Neural progenitor cell (in vitro differentiated cells): Measurements from ENCODE around the gene VEGFA. TPM values are rescaled to one million over a fixed set of nuclear protein-coding genes. Genes with fewer than 3 reads are reported as not detected.

Experiments used
- DNase-seq: peaks from one replicate; pipeline ENCODE4 v3.0.0-alpha.2; 2016; ENCODE audit warnings: low spot score
- H2AFZ ChIP-seq: fragments of 200-600 bp; sonication (generic); replicated peaks from 2 replicates; pipeline ENCODE4 v1.6.1; 2016; ENCODE audit warnings: antibody characterized with exemption
- H3F3A ChIP-seq: fragments of 200-600 bp; sonication (generic); 2 replicates; pipeline ENCODE4 v1.6.1; 2016; ENCODE audit warnings: antibody characterized with exemption, low read depth
- H3K27ac ChIP-seq: fragments of 200-600 bp; sonication (generic); 2 replicates; pipeline ENCODE4 v1.5.1; 2016; ENCODE audit warnings: mild to moderate bottlenecking
- H3K27me3 ChIP-seq: fragments of 200-600 bp; sonication (generic); 2 replicates; pipeline ENCODE4 v1.6.1; 2016; ENCODE audit warnings: mild to moderate bottlenecking, moderate library complexity
- H3K36me3 ChIP-seq: fragments of 200-600 bp; sonication (generic); 2 replicates; pipeline ENCODE4 v1.5.1; 2016
- H3K4me1 ChIP-seq: fragments of 200-600 bp; sonication (generic); 2 replicates; pipeline ENCODE4 v1.6.1; 2016; ENCODE audit warnings: mixed run types
- H3K4me2 ChIP-seq: fragments of 200-600 bp; sonication (generic); 2 replicates; pipeline ENCODE4 v1.6.1; 2016
- H3K4me3 ChIP-seq: fragments of 200-600 bp; sonication (generic); 2 replicates; pipeline ENCODE4 v1.5.1; 2016
- H3K79me2 ChIP-seq: fragments of 200-600 bp; sonication (generic); 2 replicates; pipeline ENCODE4 v1.6.1; 2016; ENCODE audit warnings: low read depth
- H3K9ac ChIP-seq: fragments of 200-600 bp; sonication (generic); 2 replicates; pipeline ENCODE4 v1.6.1; 2016
- H3K9me3 ChIP-seq: fragments of 200-600 bp; sonication (generic); 2 replicates; pipeline ENCODE4 v1.5.1; 2016; ENCODE audit warnings: low read depth
- H4K20me1 ChIP-seq: fragments of 200-600 bp; sonication (generic); 2 replicates; pipeline ENCODE4 v1.6.1; 2016; ENCODE audit warnings: low read depth
- H3K27ac Mint-ChIP-seq: 3 replicates; pipeline ENCODE4 v1.8.0; 2021; ENCODE audit warnings: mixed read lengths
- H3K27me3 Mint-ChIP-seq: 2 replicates; pipeline ENCODE4 v1.8.0; 2022; ENCODE audit warnings: low read depth, mild to moderate bottlenecking, inconsistent platforms, moderate library complexity, mixed read lengths; ENCODE audit not compliant: insufficient read depth
- H3K36me3 Mint-ChIP-seq: 3 replicates; pipeline ENCODE4 v1.8.0; 2021; ENCODE audit warnings: mixed read lengths
- H3K4me1 Mint-ChIP-seq: 3 replicates; pipeline ENCODE4 v1.8.0; 2021; ENCODE audit warnings: mixed read lengths
- H3K4me3 Mint-ChIP-seq: 3 replicates; pipeline ENCODE4 v1.8.0; 2021; ENCODE audit warnings: mild to moderate bottlenecking, moderate library complexity, mixed read lengths
- H3K9me3 Mint-ChIP-seq: 3 replicates; pipeline ENCODE4 v1.8.0; 2020; ENCODE audit warnings: mixed read lengths
- EZH2 ChIP-seq: fragments of 200-600 bp; sonication (generic); IDR thresholded peaks from 2 replicates; pipeline ENCODE4 v1.6.1; 2017; ENCODE audit warnings: antibody characterized with exemption, mild to moderate bottlenecking, moderate library complexity
- EZH2phosphoT487 ChIP-seq: fragments of 200-600 bp; sonication (generic); IDR thresholded peaks from 2 replicates; pipeline ENCODE4 v1.6.1; 2017; ENCODE audit warnings: antibody characterized with exemption
- total RNA-seq: library from RNA; depleted of rRNA; stranded (reverse); fragments of >200 nt; gene quantifications from 2 replicates; pipeline ENCODE4 v1.2.3, GENCODE V29; 2015; ENCODE audit warnings: low replicate concordance
- TF ChIP-seq, protein P1 (sequence below): fragments of 200-600 bp; sonication (generic); IDR thresholded peaks from 2 replicates; pipeline ENCODE4 v1.5.1; 2017; ENCODE audit warnings: antibody characterized with exemption, mild to moderate bottlenecking

VEGFA gene
- total RNA-seq, 1 donor from 2014 or later = 49.6 TPM

DNA sequence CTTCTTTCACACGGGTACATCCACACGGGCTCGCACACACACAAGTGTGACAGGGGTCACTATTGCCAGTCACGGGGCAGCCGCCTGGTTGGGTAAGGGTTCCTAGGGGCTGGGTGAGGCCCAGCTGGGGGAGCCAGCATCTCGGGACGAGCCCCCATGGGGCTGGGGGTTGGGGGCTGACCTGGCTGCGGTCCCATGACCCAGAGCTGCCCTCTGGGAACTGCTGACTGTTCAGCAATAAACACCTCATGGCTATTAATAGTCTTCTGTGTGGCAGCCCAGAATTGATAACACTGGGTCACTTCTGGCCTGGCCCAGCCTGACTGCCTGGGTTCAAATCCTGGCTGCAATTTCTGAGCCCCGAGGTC lies 23.8 kb downstream of the VEGFA start:
- no peaks in the 10 kb centered on the region for H3K79me2 ChIP-seq
- no peak overlapping the region for H3K27ac ChIP-seq
- no peak overlapping the region for H3K9ac ChIP-seq
- Mint-ChIP-seq H3K4me1 (peaks cover 6% of the 10 kb centered on the region), H3K36me3 (no peaks in the 10 kb centered on the region), H3K27ac (no peak overlapping the region), H3K9me3 (no peaks in the 10 kb centered on the region), H3K4me3 (no peak overlapping the region), H3K27me3 (peaks cover 5% of the 10 kb centered on the region)
- no peak overlapping the region for H3K4me2 ChIP-seq
- DNase-seq = no peak
- H3K4me3 ChIP-seq = no peak overlapping the region
- no peaks in the 10 kb centered on the region for H3K27me3 ChIP-seq
- no peaks in the 10 kb centered on the region for H3K9me3 ChIP-seq
- no peaks in the 10 kb centered on the region for H4K20me1 ChIP-seq
- no peaks in the 10 kb centered on the region for H3K4me1 ChIP-seq
- no peaks in the 10 kb centered on the region for H3F3A ChIP-seq
- no peak overlapping the region for H2AFZ ChIP-seq
- TF ChIP-seq EZH2 = no peak
- TF ChIP-seq, protein P1, sequence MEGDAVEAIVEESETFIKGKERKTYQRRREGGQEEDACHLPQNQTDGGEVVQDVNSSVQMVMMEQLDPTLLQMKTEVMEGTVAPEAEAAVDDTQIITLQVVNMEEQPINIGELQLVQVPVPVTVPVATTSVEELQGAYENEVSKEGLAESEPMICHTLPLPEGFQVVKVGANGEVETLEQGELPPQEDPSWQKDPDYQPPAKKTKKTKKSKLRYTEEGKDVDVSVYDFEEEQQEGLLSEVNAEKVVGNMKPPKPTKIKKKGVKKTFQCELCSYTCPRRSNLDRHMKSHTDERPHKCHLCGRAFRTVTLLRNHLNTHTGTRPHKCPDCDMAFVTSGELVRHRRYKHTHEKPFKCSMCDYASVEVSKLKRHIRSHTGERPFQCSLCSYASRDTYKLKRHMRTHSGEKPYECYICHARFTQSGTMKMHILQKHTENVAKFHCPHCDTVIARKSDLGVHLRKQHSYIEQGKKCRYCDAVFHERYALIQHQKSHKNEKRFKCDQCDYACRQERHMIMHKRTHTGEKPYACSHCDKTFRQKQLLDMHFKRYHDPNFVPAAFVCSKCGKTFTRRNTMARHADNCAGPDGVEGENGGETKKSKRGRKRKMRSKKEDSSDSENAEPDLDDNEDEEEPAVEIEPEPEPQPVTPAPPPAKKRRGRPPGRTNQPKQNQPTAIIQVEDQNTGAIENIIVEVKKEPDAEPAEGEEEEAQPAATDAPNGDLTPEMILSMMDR = no peak
- TF ChIP-seq EZH2phosphoT487 = no peak
- H3K36me3 ChIP-seq = no peaks in the 10 kb centered on the region

DNA sequence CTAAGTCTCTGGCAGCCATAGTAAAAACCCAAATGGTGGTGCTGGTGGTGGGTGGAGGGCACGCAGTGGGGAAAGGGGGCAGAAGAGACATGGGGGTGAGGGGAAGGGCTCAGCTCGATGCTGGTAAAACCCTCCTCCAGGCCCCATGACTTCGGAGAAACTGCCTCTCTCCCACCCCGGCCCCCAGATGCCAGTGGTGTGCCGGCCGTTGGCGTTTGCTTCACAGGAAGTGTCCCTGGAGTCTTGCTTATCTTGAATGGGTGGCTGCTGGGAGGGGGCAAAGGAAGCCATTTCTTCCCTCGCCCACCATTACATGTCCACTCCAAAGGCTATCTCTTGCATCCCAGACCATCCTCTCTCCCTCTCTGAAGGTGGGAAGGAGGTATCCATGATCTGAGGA lies 25.4 kb downstream of the VEGFA start:
- Histone ChIP-seq H2AFZ (no peak overlapping the region), H3K36me3 (no peaks in the 10 kb centered on the region), H3K4me3 (no peak overlapping the region), H4K20me1 (no peaks in the 10 kb centered on the region), H3K27me3 (no peaks in the 10 kb centered on the region), H3K4me2 (no peak overlapping the region), H3K79me2 (no peaks in the 10 kb centered on the region), H3K9ac (no peak overlapping the region), H3K4me1 (no peaks in the 10 kb centered on the region), H3K9me3 (no peaks in the 10 kb centered on the region), H3K27ac (no peak overlapping the region), H3F3A (no peaks in the 10 kb centered on the region)
- TF ChIP-seq EZH2phosphoT487 = no peak
- no peak for TF ChIP-seq EZH2
- TF ChIP-seq, protein P1 = no peak
- Mint-ChIP-seq H3K9me3 (no peaks in the 10 kb centered on the region), H3K4me3 (no peak overlapping the region), H3K36me3 (no peaks in the 10 kb centered on the region), H3K27me3 (peaks cover 5% of the 10 kb centered on the region), H3K4me1 (peaks cover 6% of the 10 kb centered on the region), H3K27ac (no peak overlapping the region)
- no peak for DNase-seq

DNA sequence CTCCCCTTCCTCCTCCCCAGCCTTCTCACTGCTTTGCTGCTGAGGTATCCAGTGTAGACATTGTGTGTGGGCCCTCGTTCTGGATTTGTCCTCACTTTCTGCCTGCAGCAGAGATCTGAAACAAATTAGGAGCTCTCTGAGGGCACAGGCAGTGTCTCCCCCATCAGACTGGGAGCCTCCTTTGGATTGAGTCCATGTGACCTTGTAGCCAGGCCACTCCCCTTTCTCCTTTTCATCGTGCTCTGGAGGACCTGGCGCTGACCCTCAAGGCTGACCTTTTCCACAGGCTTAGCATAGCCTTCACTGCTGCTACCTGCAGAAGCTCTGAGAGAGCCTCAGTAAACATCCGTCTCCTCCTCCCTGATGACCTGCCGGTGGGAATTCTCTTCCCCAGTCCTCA lies 26.2 kb downstream of the VEGFA start:
- no peaks in the 10 kb centered on the region for H3K27me3 Mint-ChIP-seq
- H3K4me3 ChIP-seq = no peak overlapping the region
- H3K9me3 ChIP-seq = no peaks in the 10 kb centered on the region
- H2AFZ ChIP-seq = no peak overlapping the region
- no peak for TF ChIP-seq EZH2
- TF ChIP-seq, protein P1 = no peak
- no peak for TF ChIP-seq EZH2phosphoT487
- no peaks in the 10 kb centered on the region for H3K79me2 ChIP-seq
- no peaks in the 10 kb centered on the region for H4K20me1 ChIP-seq
- no peaks in the 10 kb centered on the region for H3K36me3 Mint-ChIP-seq
- H3K36me3 ChIP-seq = no peaks in the 10 kb centered on the region
- no peaks in the 10 kb centered on the region for H3K27me3 ChIP-seq
- H3F3A ChIP-seq = no peaks in the 10 kb centered on the region
- H3K4me1 Mint-ChIP-seq = peaks cover 6% of the 10 kb centered on the region
- H3K4me2 ChIP-seq = no peak overlapping the region
- DNase-seq = no peak
- H3K9ac ChIP-seq = no peak overlapping the region
- no peaks in the 10 kb centered on the region for H3K9me3 Mint-ChIP-seq
- no peak overlapping the region for H3K4me3 Mint-ChIP-seq
- no peaks in the 10 kb centered on the region for H3K4me1 ChIP-seq
- peak overlapping the region; percentile 42 for H3K27ac Mint-ChIP-seq
- no peak overlapping the region for H3K27ac ChIP-seq
